GM13976 (cell line): ENCODE results near the gene KRTAP10-2.

Experiments
- DNase-seq: peaks from one replicate; pipeline ENCODE4 v3.0.0; 2012; ENCODE audit warnings: low spot score
- in situ Hi-C: fragments of 300-500 bp; cut with MboI; formaldehyde crosslinking; loops from one replicate; pipeline ENCODE4 v1.12.0; 2022; ENCODE audit warnings: low sequenced_read_pairs, mixed read lengths, inconsistent platforms; ENCODE audit not compliant: unreplicated experiment
- TF ChIP-seq, protein P1 (sequence below): IDR thresholded peaks from 2 replicates; pipeline ENCODE4 v1.5.1; 2012; ENCODE audit warnings: borderline replicate concordance, mild to moderate bottlenecking; ENCODE audit not compliant: insufficient read depth; ENCODE audit errors: extremely low read depth, missing control alignments, control extremely low read depth

The KRTAP10-2 gene

DNA sequence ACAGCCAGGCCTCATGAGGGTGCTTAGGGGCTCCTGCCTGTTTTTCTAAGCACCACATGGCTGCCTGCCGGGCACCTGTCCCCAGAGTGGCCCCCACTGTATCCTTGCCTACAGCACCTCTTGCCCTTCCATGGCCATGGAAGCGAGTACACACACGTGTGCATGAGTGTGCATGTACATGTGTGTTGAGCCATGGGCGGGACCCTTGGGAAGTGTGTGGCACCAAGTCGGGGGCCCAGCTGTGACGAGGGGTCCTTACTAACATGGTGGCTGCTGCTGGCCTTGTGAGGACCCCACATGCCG lies 37.1 kb downstream of the KRTAP10-2 start:
- DNase-seq, result no peak
- TF ChIP-seq, protein P1, sequence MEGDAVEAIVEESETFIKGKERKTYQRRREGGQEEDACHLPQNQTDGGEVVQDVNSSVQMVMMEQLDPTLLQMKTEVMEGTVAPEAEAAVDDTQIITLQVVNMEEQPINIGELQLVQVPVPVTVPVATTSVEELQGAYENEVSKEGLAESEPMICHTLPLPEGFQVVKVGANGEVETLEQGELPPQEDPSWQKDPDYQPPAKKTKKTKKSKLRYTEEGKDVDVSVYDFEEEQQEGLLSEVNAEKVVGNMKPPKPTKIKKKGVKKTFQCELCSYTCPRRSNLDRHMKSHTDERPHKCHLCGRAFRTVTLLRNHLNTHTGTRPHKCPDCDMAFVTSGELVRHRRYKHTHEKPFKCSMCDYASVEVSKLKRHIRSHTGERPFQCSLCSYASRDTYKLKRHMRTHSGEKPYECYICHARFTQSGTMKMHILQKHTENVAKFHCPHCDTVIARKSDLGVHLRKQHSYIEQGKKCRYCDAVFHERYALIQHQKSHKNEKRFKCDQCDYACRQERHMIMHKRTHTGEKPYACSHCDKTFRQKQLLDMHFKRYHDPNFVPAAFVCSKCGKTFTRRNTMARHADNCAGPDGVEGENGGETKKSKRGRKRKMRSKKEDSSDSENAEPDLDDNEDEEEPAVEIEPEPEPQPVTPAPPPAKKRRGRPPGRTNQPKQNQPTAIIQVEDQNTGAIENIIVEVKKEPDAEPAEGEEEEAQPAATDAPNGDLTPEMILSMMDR, result no peak
- in situ Hi-C loops, result no loop called here

- TF ChIP-seq, protein P1, result no peak
- DNase-seq, result no peak
- in situ Hi-C loops, result no loop called here
These were observed 37.7 kb downstream of the KRTAP10-2 start for GRCh38 chr21:44513389-44514217.

- TF ChIP-seq, protein P1, result no peak
- DNase-seq, result no peak
- in situ Hi-C loops, result no loop called here
These were observed 38.6 kb downstream of the KRTAP10-2 start for GRCh38 chr21:44512496-44513388.

DNA sequence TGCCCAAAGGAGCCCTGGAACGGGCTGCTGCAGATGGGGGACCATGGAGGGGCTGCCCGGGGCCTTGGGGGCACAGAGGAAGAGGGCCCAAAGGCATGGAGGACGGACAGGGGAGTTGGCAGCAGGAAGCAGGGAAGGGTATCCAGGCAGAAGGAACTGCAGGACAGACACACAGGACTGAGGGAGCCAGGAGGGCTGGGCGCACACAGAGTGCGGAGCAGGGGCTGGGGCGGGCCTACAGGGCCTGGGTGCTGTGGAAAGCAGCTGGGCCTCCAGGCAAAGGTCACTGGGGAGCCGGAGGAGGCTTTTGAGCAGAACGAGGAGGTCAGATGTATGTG lies 39.4 kb downstream of the KRTAP10-2 start:
- TF ChIP-seq, protein P1, result no peak
- no peak for DNase-seq
- in situ Hi-C loops, result no loop called here

- no peak for DNase-seq
- TF ChIP-seq, protein P1, result no peak
- in situ Hi-C loops, result no loop called here
These were observed 39.9 kb downstream of the KRTAP10-2 start for GRCh38 chr21:44511219-44511937.

DNA sequence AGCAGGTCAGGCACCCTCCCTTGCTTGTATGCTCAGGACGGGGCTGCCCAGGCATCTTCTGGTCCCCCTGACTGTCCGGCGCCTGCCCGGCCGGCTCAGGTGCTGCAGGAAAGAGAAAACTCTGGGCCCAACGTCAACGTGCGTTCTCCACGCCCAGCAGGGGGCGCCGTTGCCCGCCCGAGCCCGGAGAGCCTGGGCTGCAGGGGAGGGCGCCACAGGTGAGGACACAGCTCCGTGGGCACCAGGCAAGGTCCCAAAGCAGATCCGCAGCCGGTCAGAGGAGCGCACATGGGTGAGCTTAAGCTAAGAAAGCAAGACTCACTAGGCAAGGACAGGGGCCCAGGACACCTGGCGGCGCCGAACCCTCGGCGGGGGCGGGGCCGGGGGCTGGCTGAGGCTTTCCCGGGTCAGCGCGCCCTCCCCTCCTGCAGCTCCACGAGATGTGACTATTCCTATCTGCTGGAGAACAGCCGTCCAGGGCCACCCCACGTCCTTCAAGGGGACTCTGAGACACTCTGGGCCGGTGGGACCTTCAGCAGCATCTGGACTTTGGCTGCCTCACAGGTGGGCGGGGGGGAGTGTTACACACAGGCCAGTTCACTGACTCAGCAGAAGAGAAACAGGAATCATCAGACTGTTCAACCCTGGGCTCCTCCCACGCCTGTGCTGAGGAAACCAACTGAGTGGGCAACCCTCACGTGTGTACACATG lies 40.6 kb downstream of the KRTAP10-2 start:
- TF ChIP-seq, protein P1, result peak; percentile 92
- in situ Hi-C loops, result no loop called here
- DNase-seq, result peak; percentile 92
